A549 (cell line): ENCODE results near the gene DNM1. TPM values are rescaled to one million over a fixed set of nuclear protein-coding genes. Genes with fewer than 3 reads are reported as not detected.
"Not testable (repeated sequence)": the region's sequence is repeated elsewhere in the genome, so short reads cannot be mapped to it uniquely, and the experiment has no call there.

Experiments used
- ATAC-seq, 2 experiments: fragments of 200-7000 bp in 1 of 2; fragments of >200 bp in 1 of 2; cut with Nextera tagmentation in 1 of 2; cut with Tn5 transposase in 1 of 2; 3 replicates each; pipeline versions ENCODE4 v1.8.0 to v1.9.1; 2018 to 2020; ENCODE audit warnings: mild to moderate bottlenecking in 1 of 2, moderate library complexity in 1 of 2
- CTCF ChIA-PET: fragments of 300-600 bp; sonication (Branson Sonifier 250); formaldehyde crosslinking; extraction: SDS; loops from one replicate; lab custom pipeline; 2021; ENCODE audit warnings: antibody characterized with exemption, inconsistent platforms; lab: Yijun Ruan, JAX
- POLR2A ChIA-PET: fragments of 350-600 bp; formaldehyde crosslinking; extraction: SDS; loops from one replicate; lab custom pipeline; 2021; ENCODE audit warnings: antibody characterized with exemption, inconsistent platforms; lab: Yijun Ruan, JAX
- DNase-seq, 2 experiments: peaks; one replicate each; pipeline versions ENCODE4 v3.0.0 to v3.0.0-alpha.2; 2011 to 2016; ENCODE audit warnings: low read depth in 1 of 2, low spot score in 1 of 2
- FAIRE-seq: peaks from 2 replicates; lab custom pipeline; 2011; peaks lifted over from hg19 to GRCh38; lab: Jason Lieb, UNC
- H3K27ac ChIP-seq, 2 experiments: fragments of >200 bp; sonication (Bioruptor Twin); formaldehyde crosslinking; 3 replicates each; pipeline ENCODE4 v1.5.1; 2016 to 2017
- H3K4me1 ChIP-seq: fragments of >200 bp; sonication (Bioruptor Twin); formaldehyde crosslinking; 3 replicates; pipeline ENCODE4 v1.6.1; 2016
- H3K4me2 ChIP-seq: fragments of >200 bp; sonication (Bioruptor Twin); formaldehyde crosslinking; 3 replicates; pipeline ENCODE4 v1.6.1; 2016
- H3K4me3 ChIP-seq: fragments of >200 bp; sonication (Bioruptor Twin); formaldehyde crosslinking; 3 replicates; pipeline ENCODE4 v1.5.1; 2016
- H3K9me3 ChIP-seq: fragments of >200 bp; sonication (Bioruptor Twin); formaldehyde crosslinking; 3 replicates; pipeline ENCODE4 v1.6.1; 2016
- BCL3 ChIP-seq: fragments of >200 bp; sonication (Bioruptor Twin); formaldehyde crosslinking; IDR thresholded peaks from 3 replicates; pipeline ENCODE4 v1.6.1; 2016
- BHLHE40 ChIP-seq: IDR thresholded peaks from 2 replicates; pipeline ENCODE4 v1.6.1; 2012; ENCODE audit warnings: low read depth, low read length, inconsistent platforms
- CBX8 ChIP-seq: fragments of 200-600 bp; sonication (generic); IDR thresholded peaks from 2 replicates; pipeline ENCODE4 v1.6.1; 2016
- CHD2 ChIP-seq: fragments of 150-350 bp; IDR thresholded peaks from 2 replicates; pipeline ENCODE4 v1.6.1; 2014; ENCODE audit warnings: low read length; ENCODE audit not compliant: partially characterized antibody
- ELK1 ChIP-seq: fragments of 150-350 bp; IDR thresholded peaks from 2 replicates; pipeline ENCODE4 v1.6.1; 2014; ENCODE audit warnings: low read depth, mild to moderate bottlenecking, low read length
- ESRRA ChIP-seq: fragments of 150-350 bp; IDR thresholded peaks from 2 replicates; pipeline ENCODE4 v1.6.1; 2014; ENCODE audit warnings: mild to moderate bottlenecking, low read length, borderline replicate concordance
- FOSL2 ChIP-seq, 2 experiments: fragments of 450-650 bp in 1 of 2; fragments of >200 bp in 1 of 2; sonication (Bioruptor Twin) in 1 of 2; formaldehyde crosslinking; IDR thresholded peaks; 2 replicates each; pipeline versions ENCODE4 v1.5.0 to v1.6.1; 2016 to 2020; ENCODE audit warnings: mild to moderate bottlenecking in 1 of 2, moderate library complexity in 1 of 2
- GATA3 ChIP-seq: IDR thresholded peaks from 2 replicates; pipeline ENCODE4 v1.6.1; 2012; ENCODE audit warnings: borderline replicate concordance
- HEYL ChIP-seq: fragments of 250-450 bp; sonication (Bioruptor Pico); IDR thresholded peaks from 2 replicates; pipeline ENCODE4 v1.8.0; 2021; ENCODE audit warnings: mild to moderate bottlenecking, moderate library complexity
- HOXB13 ChIP-seq: fragments of 250-450 bp; sonication (Bioruptor Pico); IDR thresholded peaks from 2 replicates; pipeline ENCODE4 v1.5.0; 2020; ENCODE audit warnings: low read depth, mild to moderate bottlenecking, moderate library complexity
- JUN ChIP-seq, 2 experiments: fragments of >200 bp; sonication (Bioruptor Twin); formaldehyde crosslinking; IDR thresholded peaks; 2 replicates in 1 of 2; 3 replicates in 1 of 2; pipeline ENCODE4 v1.6.1; 2016 to 2017
- JUNB ChIP-seq: fragments of >200 bp; sonication (Bioruptor Twin); formaldehyde crosslinking; IDR thresholded peaks from 2 replicates; pipeline ENCODE4 v1.6.1; 2016
- KDM1A ChIP-seq: fragments of 200-600 bp; sonication (generic); IDR thresholded peaks from 2 replicates; pipeline ENCODE4 v1.6.1; 2016; ENCODE audit warnings: low read depth, mild to moderate bottlenecking
- KDM5A ChIP-seq: fragments of 200-600 bp; sonication (generic); IDR thresholded peaks from 2 replicates; pipeline ENCODE4 v1.6.1; 2016; ENCODE audit warnings: antibody characterized with exemption, mild to moderate bottlenecking
- MAX ChIP-seq: IDR thresholded peaks from 2 replicates; pipeline ENCODE4 v1.6.1; 2012
- MYC ChIP-seq: IDR thresholded peaks from 2 replicates; pipeline ENCODE4 v1.6.1; 2012; ENCODE audit warnings: mild to moderate bottlenecking, inconsistent platforms, low read length, improper control_type of control experiment, borderline replicate concordance
- NFE2L2 ChIP-seq: fragments of 150-350 bp; conservative IDR thresholded peaks from 2 replicates; pipeline ENCODE4 v1.6.1; 2014; ENCODE audit warnings: low read length
- NR3C1 ChIP-seq: fragments of >200 bp; sonication (Bioruptor Twin); formaldehyde crosslinking; IDR thresholded peaks from 3 replicates; pipeline ENCODE4 v1.6.1; 2017
- RCOR1 ChIP-seq: fragments of 150-350 bp; IDR thresholded peaks from 2 replicates; pipeline ENCODE4 v1.6.1; 2014; ENCODE audit warnings: antibody characterized with exemption, low read length, low read depth
- SMC3 ChIP-seq: fragments of >200 bp; sonication (Bioruptor Twin); formaldehyde crosslinking; IDR thresholded peaks from 3 replicates; pipeline ENCODE4 v1.6.1; 2018; ENCODE audit warnings: inconsistent platforms
- SREBF2 ChIP-seq: fragments of 450-650 bp; IDR thresholded peaks from 2 replicates; pipeline ENCODE4 v1.6.1; 2014; ENCODE audit warnings: mild to moderate bottlenecking, moderate library complexity
- TP53 ChIP-seq: fragments of 250-450 bp; sonication (Bioruptor Pico); IDR thresholded peaks from 2 replicates; pipeline ENCODE4 v1.5.0; 2021; ENCODE audit warnings: mild to moderate bottlenecking, moderate library complexity
- ZNF302 ChIP-seq: fragments of 250-450 bp; sonication (Bioruptor Pico); IDR thresholded peaks from 2 replicates; pipeline ENCODE4 v1.9.0; 2021; ENCODE audit warnings: inconsistent platforms, mild to moderate bottlenecking, moderate library complexity
- WGBS: methylation state at CpG from one replicate; pipeline ENCODE4 v1.1.6; 2017; ENCODE audit errors: missing lambda C conversion rate; 5-methylcytosine and 5-hydroxymethylcytosine counted together
- polyA plus RNA-seq, 4 experiments: library from polyadenylated mRNA; depleted of rRNA in 3 of 4; stranded (reverse); fragments of >200 nt; fragmentation: RNase III in 1 of 4; extraction: RNeasy Plus Mini Kit Qiagen cat#74134 plus additional on column Dnase treatment in 1 of 4; gene quantifications; 2 replicates in 3 of 4; 3 replicates in 1 of 4; pipeline ENCODE4 v1.2.3, GENCODE V29; 2011 to 2017
- TF ChIP-seq, protein P1 (sequence below): fragments of 250-450 bp; sonication (Bioruptor Pico); IDR thresholded peaks from 2 replicates; pipeline ENCODE4 v1.5.0; 2020; ENCODE audit warnings: low read depth, mild to moderate bottlenecking, moderate library complexity
- TF ChIP-seq, protein P2 (sequence below): IDR thresholded peaks from 2 replicates; pipeline ENCODE4 v1.6.1; 2012; ENCODE audit warnings: low read depth, borderline replicate concordance

DNM1 gene
- polyA plus RNA-seq, 2 of the 4 experiments (the other 2 are of a cell fraction), result 60.2 to 139 TPM

- TF ChIP-seq, protein P1, sequence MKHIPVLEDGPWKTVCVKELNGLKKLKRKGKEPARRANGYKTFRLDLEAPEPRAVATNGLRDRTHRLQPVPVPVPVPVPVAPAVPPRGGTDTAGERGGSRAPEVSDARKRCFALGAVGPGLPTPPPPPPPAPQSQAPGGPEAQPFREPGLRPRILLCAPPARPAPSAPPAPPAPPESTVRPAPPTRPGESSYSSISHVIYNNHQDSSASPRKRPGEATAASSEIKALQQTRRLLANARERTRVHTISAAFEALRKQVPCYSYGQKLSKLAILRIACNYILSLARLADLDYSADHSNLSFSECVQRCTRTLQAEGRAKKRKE (CRISPR knock-in tag), result no peak
- TF ChIP-seq NFE2L2 (no peak), MAX (no peak), RCOR1 (no peak), HOXB13 (CRISPR knock-in tag) (no peak), ESRRA (no peak), GATA3 (no peak), FOSL2 (IDR thresholded peaks at IDR 0.05) (no peak), FOSL2 (CRISPR knock-in tag; IDR thresholded peaks at IDR 0.05) (no peak), ELK1 (no peak), NR3C1 (no peak)
These were observed 23.2 kb downstream of the DNM1 start (continued) for GRCh38 chr9:128226412-128226801.

- FAIRE-seq, H3K4me2 ChIP-seq, H3K9me3 ChIP-seq, DNase-seq, H3K4me3 ChIP-seq, H3K27ac ChIP-seq, ATAC-seq, H3K4me1 ChIP-seq, POLR2A ChIA-PET: not testable (repeated sequence)
- CTCF ChIA-PET, result interaction anchor here (1.2 to 1.7 kb wide), 2 partner anchors 10 to 14 kb away, joined by 3 to 4 read pairs; no protein-coding TSS in a partner anchor
- WGBS, result 89% methylated on average over 7 of the region's 7 CpGs
These were observed 27.7 kb downstream of the DNM1 start for GRCh38 chr9:128230897-128231296.

DNA sequence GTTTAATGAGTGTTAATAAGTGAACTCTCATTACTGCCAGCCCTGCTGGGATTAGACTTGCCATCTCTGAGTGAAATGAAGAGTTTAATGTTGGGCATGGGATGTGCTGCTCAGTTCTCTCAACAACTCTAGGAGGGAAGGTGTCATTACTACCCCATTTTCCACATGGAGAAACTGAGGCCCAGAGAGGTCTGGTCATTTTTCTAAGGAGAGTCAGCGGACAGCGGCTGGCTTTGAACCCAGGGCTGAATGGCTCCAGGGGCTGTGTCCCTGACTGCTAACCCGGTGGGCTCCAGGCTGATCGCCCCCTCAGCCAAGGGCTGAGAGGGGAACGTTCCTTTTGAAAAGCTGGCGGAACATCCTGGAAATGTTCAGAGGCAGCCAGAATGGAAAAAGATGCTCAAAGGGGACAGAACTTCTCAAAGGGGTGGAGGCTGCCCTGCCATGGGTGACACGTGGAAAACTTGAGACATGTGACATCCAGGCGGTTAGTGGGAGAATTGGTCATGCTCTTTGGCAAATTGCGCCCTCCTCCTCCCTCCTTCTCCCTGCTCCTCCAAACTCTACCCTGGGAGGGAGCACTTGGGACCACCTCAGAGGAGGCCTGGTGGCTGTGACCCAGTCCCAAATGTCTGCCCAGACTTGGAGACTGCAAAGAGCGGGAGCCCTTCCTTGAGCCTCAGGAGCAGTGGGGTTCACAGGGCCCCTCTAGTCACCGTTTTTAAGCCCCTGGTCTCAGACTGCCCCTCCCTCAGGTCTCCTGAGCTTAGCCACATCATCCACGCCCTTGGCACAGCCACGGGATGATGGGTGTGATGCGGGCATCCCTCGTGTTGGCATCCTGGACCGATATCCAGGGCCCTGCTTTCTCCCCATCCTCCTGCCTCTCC is 28.7 kb downstream of the DNM1 start:
- Histone ChIP-seq H3K27ac (no peak overlapping the region; a peak in 1 of 6 replicates), H3K9me3 (no peaks in the 10 kb centered on the region)
- WGBS, result 82% methylated on average over 16 of the region's 16 CpGs
- 0 out of 5 replicates have a peak, but pooled peaks of 1 of the 2 experiments have one; percentile 13 for TF ChIP-seq JUN (IDR thresholded peaks at IDR 0.05)
- TF ChIP-seq CHD2, result no peak
- TF ChIP-seq, all 56 proteins: peak for 1
- Histone ChIP-seq H3K4me2 (no peak overlapping the region), H3K4me1 (no peaks in the 10 kb centered on the region), H3K4me3 (no peak overlapping the region)
- POLR2A ChIA-PET, result no interaction called here
- CTCF ChIA-PET, result interaction anchor here (1.0 to 1.7 kb wide), 6 partner anchors 9 to 115 kb away, joined by 3 to 4 read pairs (median 4); no protein-coding TSS in a partner anchor
- peak; percentile 17 to 24; a peak in 3 of 6 replicates for ATAC-seq
- no peak for FAIRE-seq
- DNase-seq, result no peak

- H3K4me1 ChIP-seq, result no peaks in the 10 kb centered on the region
- 93% methylated on average over 21 of the region's 22 CpGs for WGBS
- H3K4me3 ChIP-seq, result no peak overlapping the region
- FAIRE-seq (no peak), DNase-seq (no peak), ATAC-seq (peak; percentile 55 to 57; a peak in 5 of 6 replicates)
- ChIA-PET POLR2A (interaction anchor here (0.8 kb wide), 1 partner anchor 73 kb away, joined by 3 read pairs; the partner anchor contains the start of gene BBLN), CTCF (interaction anchor here (0.6 to 1.7 kb wide), 7 partner anchors 14 to 168 kb away, joined by 3 to 6 read pairs (median 4); no protein-coding TSS in a partner anchor)
- H3K9me3 ChIP-seq, result no peaks in the 10 kb centered on the region
- H3K4me2 ChIP-seq, result no peak overlapping the region
- peak overlapping the region in 1 of 2 experiments; percentile 27; a peak in 1 of 6 replicates for H3K27ac ChIP-seq
- no peak for TF ChIP-seq CHD2
- no peak for TF ChIP-seq SREBF2
- no peak for TF ChIP-seq NFE2L2
- TF ChIP-seq HEYL (CRISPR knock-in tag), result no peak
- no peak for TF ChIP-seq CBX8
- TF ChIP-seq, protein P2, sequence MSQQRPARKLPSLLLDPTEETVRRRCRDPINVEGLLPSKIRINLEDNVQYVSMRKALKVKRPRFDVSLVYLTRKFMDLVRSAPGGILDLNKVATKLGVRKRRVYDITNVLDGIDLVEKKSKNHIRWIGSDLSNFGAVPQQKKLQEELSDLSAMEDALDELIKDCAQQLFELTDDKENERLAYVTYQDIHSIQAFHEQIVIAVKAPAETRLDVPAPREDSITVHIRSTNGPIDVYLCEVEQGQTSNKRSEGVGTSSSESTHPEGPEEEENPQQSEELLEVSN, result no peak
- TF ChIP-seq KDM5A, result no peak
- no peak for TF ChIP-seq TP53
- TF ChIP-seq BHLHE40, result no peak
- TF ChIP-seq BCL3, result no peak
- no peak for TF ChIP-seq ZNF302 (CRISPR knock-in tag)
- TF ChIP-seq SMC3, result no peak
- no peak for TF ChIP-seq MYC
- TF ChIP-seq KDM1A, result no peak
- TF ChIP-seq JUNB, result no peak
These were observed 29.6 kb downstream of the DNM1 start for GRCh38 chr9:128232528-128233428.
